Psoas muscle (tissue), 8 donors: ENCODE data around the gene CHFR. TPM values are rescaled to one million over a fixed set of nuclear protein-coding genes. Genes with fewer than 3 reads are reported as not detected.
"Not testable (repeated sequence)": the region's sequence is repeated elsewhere in the genome, so short reads cannot be mapped to it uniquely, and the experiment has no call there.

Experiments
- ATAC-seq, 4 donors: fragments of 200-7000 bp; cut with Tn5 transposase; one replicate each; pipeline ENCODE4 v1.9.1; 2020; ENCODE audit warnings: moderate library complexity in 3 of 4, mild to moderate bottlenecking in 2 of 4
- DNase-seq, 2 donors: peaks; one replicate each; pipeline ENCODE4 v3.0.0-alpha.2; 2020
- H3K27ac ChIP-seq: fragments of 200-600 bp; one replicate; pipeline ENCODE4 v1.8.0; 2022
- H3K27me3 ChIP-seq, 3 donors: fragments of 200-600 bp in 1 of 3; one replicate each; pipeline versions ENCODE4 v1.6.1 to v1.8.0; 2013 to 2022; ENCODE audit warnings: low read length in 2 of 3, mild to moderate bottlenecking in 2 of 3, moderate library complexity in 1 of 3; ENCODE audit not compliant: insufficient read depth in 3 of 3
- H3K36me3 ChIP-seq, 2 donors: fragments of 200-600 bp in 1 of 2; one replicate each; pipeline versions ENCODE4 v1.6.1 to v1.8.0; 2013 to 2022; ENCODE audit warnings: low read depth in 1 of 2, mild to moderate bottlenecking in 1 of 2, moderate library complexity in 1 of 2; ENCODE audit not compliant: insufficient read depth in 1 of 2
- H3K4me1 ChIP-seq: fragments of 200-600 bp; one replicate; pipeline ENCODE4 v1.8.0; 2022
- H3K4me3 ChIP-seq: fragments of 200-600 bp; one replicate; pipeline ENCODE4 v1.8.0; 2022; ENCODE audit warnings: mild to moderate bottlenecking
- H3K9me3 ChIP-seq: fragments of 200-600 bp; one replicate; pipeline ENCODE4 v1.8.0; 2022
- WGBS, 3 donors: extraction: QIAGEN DNeasy Blood & Tissue Kit; methylation state at CpG; one replicate each; pipeline versions ENCODE4 v1.1.6 to v1.1.7; 2013; 5-methylcytosine and 5-hydroxymethylcytosine counted together
- intact Hi-C, 2 donors: fragments of 100-400 bp; cut with DNase I; formaldehyde crosslinking; loops; one replicate each; pipeline versions ENCODE4 v1.11.0 to v1.14.2; 2022
- polyA plus RNA-seq, 3 donors: library from polyadenylated mRNA; stranded (reverse); fragments of 200-250 nt; gene quantifications; one replicate each; pipeline ENCODE4 v1.2.3, GENCODE V29; 2013
- total RNA-seq, 4 donors: library from RNA; stranded (reverse); fragmentation: NEBNext Ultra II Directional in 2 of 4; extraction: Animal tissue kit (Norgen Biotek cat#: 25700) in 2 of 4; gene quantifications; one replicate each; pipeline versions ENCODE4 v1.2.1 to v1.2.4, GENCODE V29; 2021 to 2023
- TF ChIP-seq, protein P1 (sequence below): fragments of 200-600 bp; IDR thresholded peaks from one replicate; pipeline ENCODE4 v1.8.0; 2022; ENCODE audit warnings: antibody characterized with exemption
- donor health status: healthy with polysubstance abuse.
- donor health status: DM: no; HTN: no; CAD: no; lungs with moderate emphysema.
- donor health status: Bipolar disorder and iron deficiency.
- donor health status: healthy.
- donor health status: DM: yes; HTN: yes; CAD: no.
- donor health status: DM: no; HTN: no; CAD: no.
- donor health status: DM: no; HTN: no; CAD: no.
- donor health status: DM: yes; HTN: yes; CAD: no.

CHFR gene
- total and polyA plus RNA-seq, 7 donors = 7.0 to 15.0 (median 9.8) TPM

DNA sequence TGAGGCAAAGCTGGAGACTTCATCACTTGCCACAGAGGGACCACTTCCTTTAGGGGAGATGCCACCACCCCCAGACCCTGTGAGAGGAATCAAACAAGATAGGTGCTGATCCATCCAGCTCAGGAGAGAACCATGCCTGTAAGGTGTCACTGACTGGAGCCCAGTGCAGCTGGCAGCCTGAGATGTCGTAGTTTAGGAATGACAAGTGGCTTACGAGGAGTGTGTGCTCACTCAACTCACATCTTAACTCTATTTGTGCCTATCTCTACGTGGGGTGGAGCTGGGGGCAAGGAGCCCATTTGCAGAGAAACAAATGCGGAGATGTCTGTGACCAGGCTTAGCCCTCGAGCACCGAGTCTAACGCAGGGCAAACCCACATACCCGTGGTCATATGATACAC lies 25.8 kb downstream of the CHFR start:
- intact Hi-C loops = no loop called here
- ATAC-seq = no peak

DNA sequence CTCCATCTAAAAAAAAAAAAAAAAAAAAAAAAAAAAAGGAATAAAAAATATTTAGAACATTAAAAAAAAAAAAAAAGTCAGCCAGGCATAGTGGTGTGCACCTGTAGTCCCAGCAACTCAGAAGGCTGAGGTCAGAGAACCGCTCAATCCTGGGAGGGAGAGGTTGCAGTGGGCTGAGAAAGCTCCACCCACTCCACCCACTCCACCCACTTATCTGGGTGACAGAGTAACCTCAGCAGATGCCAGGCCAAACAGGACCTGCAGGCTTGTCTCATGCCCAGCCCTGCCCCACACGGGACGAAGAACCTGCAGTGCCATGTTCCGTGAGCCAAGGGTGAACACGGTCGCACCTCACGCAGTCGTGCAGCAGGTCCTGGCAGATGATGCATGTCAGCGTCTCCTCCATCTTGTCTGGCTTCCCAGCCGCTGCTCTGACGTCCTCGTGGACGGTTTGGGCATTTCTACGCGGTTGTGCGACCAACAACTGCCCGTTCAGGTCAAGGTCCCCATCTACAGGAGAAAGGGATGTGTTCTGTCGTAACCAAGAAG lies 28.6 kb downstream of the CHFR start:
- intact Hi-C loops = no loop called here
- Histone ChIP-seq H3K4me1 (no peaks in the 10 kb centered on the region), H3K9me3 (no peaks in the 10 kb centered on the region), H3K4me3 (no peak overlapping the region), H3K27ac (no peak overlapping the region), H3K27me3 (no peaks in the 10 kb centered on the region), H3K36me3 (peaks cover 11 to 84% of the 10 kb centered on the region in 2 donors)
- WGBS, 3 donors = 91 to 92% (median 91%) methylated on average over 18 of the region's 18 CpGs
- TF ChIP-seq, protein P1, sequence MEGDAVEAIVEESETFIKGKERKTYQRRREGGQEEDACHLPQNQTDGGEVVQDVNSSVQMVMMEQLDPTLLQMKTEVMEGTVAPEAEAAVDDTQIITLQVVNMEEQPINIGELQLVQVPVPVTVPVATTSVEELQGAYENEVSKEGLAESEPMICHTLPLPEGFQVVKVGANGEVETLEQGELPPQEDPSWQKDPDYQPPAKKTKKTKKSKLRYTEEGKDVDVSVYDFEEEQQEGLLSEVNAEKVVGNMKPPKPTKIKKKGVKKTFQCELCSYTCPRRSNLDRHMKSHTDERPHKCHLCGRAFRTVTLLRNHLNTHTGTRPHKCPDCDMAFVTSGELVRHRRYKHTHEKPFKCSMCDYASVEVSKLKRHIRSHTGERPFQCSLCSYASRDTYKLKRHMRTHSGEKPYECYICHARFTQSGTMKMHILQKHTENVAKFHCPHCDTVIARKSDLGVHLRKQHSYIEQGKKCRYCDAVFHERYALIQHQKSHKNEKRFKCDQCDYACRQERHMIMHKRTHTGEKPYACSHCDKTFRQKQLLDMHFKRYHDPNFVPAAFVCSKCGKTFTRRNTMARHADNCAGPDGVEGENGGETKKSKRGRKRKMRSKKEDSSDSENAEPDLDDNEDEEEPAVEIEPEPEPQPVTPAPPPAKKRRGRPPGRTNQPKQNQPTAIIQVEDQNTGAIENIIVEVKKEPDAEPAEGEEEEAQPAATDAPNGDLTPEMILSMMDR = no peak
- ATAC-seq = no peak
- no peak for DNase-seq

More for the DNA sequence above, 25.8 kb downstream of the CHFR start:
- Histone ChIP-seq H3K36me3 (peaks cover 10 to 71% of the 10 kb centered on the region in 2 donors), H3K27me3 (no peaks in the 10 kb centered on the region), H3K27ac (no peak overlapping the region), H3K4me3 (no peak overlapping the region), H3K4me1 (no peaks in the 10 kb centered on the region), H3K9me3 (no peaks in the 10 kb centered on the region)
- WGBS, 3 donors = 79 to 89% (median 81%) methylated on average over 8 of the region's 8 CpGs
- no peak for DNase-seq
- TF ChIP-seq, protein P1 = no peak

- WGBS, 3 donors = 95 to 96% (median 96%) methylated on average over 18 to 21 of the region's 21 CpGs
- H3K4me3 ChIP-seq, H3K9me3 ChIP-seq, intact Hi-C loops, ATAC-seq, DNase-seq, H3K4me1 ChIP-seq, H3K27ac ChIP-seq, H3K27me3 ChIP-seq: not testable (repeated sequence)
- H3K36me3 ChIP-seq = peaks cover 11 to 95% of the 10 kb centered on the region in 2 donors
Measured at GRCh38 chr12:132857019-132857418, 30.4 kb downstream of the CHFR start.

GRCh38 chr12:132856581-132856980 lies 30.8 kb downstream of the CHFR start:
- Histone ChIP-seq H3K9me3 (no peaks in the 10 kb centered on the region), H3K27ac (no peak overlapping the region), H3K4me3 (no peak overlapping the region), H3K4me1 (no peaks in the 10 kb centered on the region), H3K27me3 (no peaks in the 10 kb centered on the region), H3K36me3 (peaks cover 11 to 95% of the 10 kb centered on the region in 2 donors)
- 94 to 98% (median 94%) methylated on average over 14 to 17 of the region's 17 CpGs for WGBS, 3 donors
- ATAC-seq (no peak), DNase-seq (no peak)
- intact Hi-C loops = no loop called here
- TF ChIP-seq, protein P1 = no peak

DNA sequence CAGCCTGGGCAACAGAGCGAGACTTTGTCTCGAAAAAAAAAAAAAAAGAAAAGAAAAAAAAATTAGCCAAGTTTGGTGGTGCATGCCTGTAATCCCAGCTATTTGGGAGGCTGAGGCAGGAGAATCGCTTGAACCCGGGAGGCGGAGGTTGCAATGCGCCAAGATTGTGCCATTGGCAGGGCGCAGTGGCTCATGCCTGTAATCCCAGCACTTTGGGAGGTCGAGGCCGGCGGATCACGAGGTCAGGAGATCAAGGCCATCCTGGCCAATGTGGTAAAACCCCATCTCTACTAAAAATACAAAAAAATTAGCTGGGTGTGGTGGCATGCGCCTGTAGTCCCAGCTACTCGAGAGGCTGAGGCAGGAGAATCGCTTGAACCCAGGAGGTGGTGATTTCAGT lies 32.2 kb downstream of the CHFR start:
- H3K9me3 ChIP-seq, intact Hi-C loops, H3K27me3 ChIP-seq, H3K27ac ChIP-seq, DNase-seq, ATAC-seq, H3K4me1 ChIP-seq, H3K4me3 ChIP-seq: not testable (repeated sequence)
- H3K36me3 ChIP-seq = peaks cover 11 to 94% of the 10 kb centered on the region in 2 donors
- 97% methylated on average over 14 of the region's 14 CpGs for WGBS, 3 donors
